WTC11 (cell line): ENCODE measurements around the gene ENTPD8. TPM values are rescaled to one million over a fixed set of nuclear protein-coding genes. Genes with fewer than 3 reads are reported as not detected.

Source experiments
- ATAC-seq: fragments of 200-7000 bp; cut with Tn5 transposase; 2 replicates; pipeline ENCODE4 v1.10.0; 2021; ENCODE audit warnings: mild to moderate bottlenecking, moderate library complexity
- CTCF ChIA-PET: fragments of 300-600 bp; sonication (Branson Sonifier 250); formaldehyde crosslinking; loops from one replicate; lab custom pipeline; 2021; ENCODE audit warnings: antibody characterized with exemption; lab: Charles Lee
- POLR2A ChIA-PET: fragments of 350-600 bp; sonication (Branson Sonifier 250); formaldehyde crosslinking; loops from one replicate; lab custom pipeline; 2021; ENCODE audit warnings: antibody characterized with exemption; lab: Charles Lee
- DNase-seq: peaks from one replicate; pipeline ENCODE4 v3.0.0; 2021; ENCODE audit warnings: low spot score
- H3K27ac Mint-ChIP-seq: 2 replicates; pipeline ENCODE4 v1.8.0; 2021; ENCODE audit warnings: mixed read lengths
- H3K27me3 Mint-ChIP-seq: 2 replicates; pipeline ENCODE4 v1.8.0; 2021; ENCODE audit warnings: low read depth, mild to moderate bottlenecking, moderate library complexity, mixed read lengths
- H3K36me3 Mint-ChIP-seq: 2 replicates; pipeline ENCODE4 v1.8.0; 2021; ENCODE audit warnings: mixed read lengths
- H3K4me1 Mint-ChIP-seq: 2 replicates; pipeline ENCODE4 v1.8.0; 2022; ENCODE audit warnings: mixed read lengths
- H3K4me3 Mint-ChIP-seq: 2 replicates; pipeline ENCODE4 v1.8.0; 2021; ENCODE audit warnings: mild to moderate bottlenecking, moderate library complexity, mixed read lengths
- H3K9me3 Mint-ChIP-seq: 2 replicates; pipeline ENCODE4 v1.8.0; 2021; ENCODE audit warnings: mixed read lengths
- ATF6 ChIP-seq: sonication (generic); formaldehyde crosslinking; IDR thresholded peaks from 2 replicates; pipeline ENCODE4 v1.8.1; 2023; ENCODE audit warnings: mild to moderate bottlenecking, missing genetic modification reagents
- CDX4 ChIP-seq: fragments of 250-450 bp; sonication (Bioruptor Pico); IDR thresholded peaks from 2 replicates; pipeline ENCODE4 v1.9.0; 2021; ENCODE audit warnings: moderate library complexity, mild to moderate bottlenecking, inconsistent platforms, borderline replicate concordance
- CTCF ChIP-seq: fragments of 200-600 bp; IDR thresholded peaks from 2 replicates; pipeline ENCODE4 v1.8.0; 2022; ENCODE audit warnings: antibody characterized with exemption
- E2F5 ChIP-seq: sonication (generic); formaldehyde crosslinking; IDR thresholded peaks from 2 replicates; pipeline ENCODE4 v1.8.1; 2022; ENCODE audit warnings: mild to moderate bottlenecking, moderate library complexity, missing genetic modification reagents
- EMX1 ChIP-seq: fragments of 250-450 bp; sonication (Bioruptor Pico); IDR thresholded peaks from 2 replicates; pipeline ENCODE4 v1.8.0; 2021; ENCODE audit warnings: mild to moderate bottlenecking
- GRHL2 ChIP-seq: fragments of 250-450 bp; sonication (Bioruptor Pico); IDR thresholded peaks from 2 replicates; pipeline ENCODE4 v1.8.0; 2022; ENCODE audit warnings: mild to moderate bottlenecking, moderate library complexity; ENCODE audit not compliant: insufficient replicate concordance, severe bottlenecking
- KAT7 ChIP-seq: sonication (generic); formaldehyde crosslinking; IDR thresholded peaks from 2 replicates; pipeline ENCODE4 v1.8.1; 2023; ENCODE audit warnings: missing genetic modification reagents, mild to moderate bottlenecking, borderline replicate concordance
- NR3C1 ChIP-seq: sonication (generic); formaldehyde crosslinking; conservative IDR thresholded peaks from 2 replicates; pipeline ENCODE4 v1.8.1; 2023; ENCODE audit warnings: low read depth, mild to moderate bottlenecking, missing genetic modification reagents
- PREB ChIP-seq: sonication (generic); formaldehyde crosslinking; IDR thresholded peaks from 2 replicates; pipeline ENCODE4 v1.8.1; 2022; ENCODE audit warnings: mild to moderate bottlenecking, missing genetic modification reagents, moderate library complexity, borderline replicate concordance
- TP53 ChIP-seq: sonication (generic); formaldehyde crosslinking; IDR thresholded peaks from 2 replicates; pipeline ENCODE4 v1.8.1; 2023; ENCODE audit warnings: mild to moderate bottlenecking, missing genetic modification reagents
- ZNF263 ChIP-seq: sonication (generic); formaldehyde crosslinking; IDR thresholded peaks from 2 replicates; pipeline ENCODE4 v1.8.1; 2022; ENCODE audit warnings: low read depth, mild to moderate bottlenecking, moderate library complexity, missing genetic modification reagents
- ZNF281 ChIP-seq: sonication (generic); formaldehyde crosslinking; IDR thresholded peaks from 2 replicates; pipeline ENCODE4 v1.8.0; 2023; ENCODE audit warnings: mild to moderate bottlenecking, missing genetic modification reagents
- ZNF423 ChIP-seq: fragments of 250-450 bp; sonication (Bioruptor Pico); IDR thresholded peaks from 2 replicates; pipeline ENCODE4 v2.1.2; 2022; ENCODE audit warnings: mild to moderate bottlenecking, moderate library complexity
- ZSCAN18 ChIP-seq: fragments of 250-450 bp; sonication (Bioruptor Pico); IDR thresholded peaks from 2 replicates; pipeline ENCODE4 v2.1.2; 2022; ENCODE audit warnings: mild to moderate bottlenecking, moderate library complexity
- total RNA-seq: library from RNA; stranded (reverse); gene quantifications from 3 replicates; pipeline ENCODE4 v1.2.3, GENCODE V29; 2021

The ENTPD8 gene
- total RNA-seq, 1 experiment from 2014 or later = 2.3 TPM

GRCh38 chr9:137438591-137439157 lies 2.5 kb downstream of the ENTPD8 start:
- Mint-ChIP-seq H3K27me3 (no peaks in the 10 kb centered on the region; the same call in 1 of the 2 replicates), H3K4me3 (no peak overlapping the region), H3K4me1 (peaks cover 2% of the 10 kb centered on the region; the same call in 1 of the 2 replicates), H3K9me3 (no peaks in the 10 kb centered on the region), H3K36me3 (no peaks in the 10 kb centered on the region), H3K27ac (no peak overlapping the region)
- TF ChIP-seq ZNF263 (CRISPR knock-in tag) (no peak), GRHL2 (no peak), E2F5 (CRISPR knock-in tag) (no peak), CDX4 (CRISPR knock-in tag) (no peak), NR3C1 (no peak), EMX1 (CRISPR knock-in tag) (no peak), PREB (CRISPR knock-in tag) (no peak), ZSCAN18 (CRISPR knock-in tag) (no peak), ZNF281 (CRISPR knock-in tag) (no peak), ATF6 (no peak)
- CTCF ChIA-PET = no interaction called here
- POLR2A ChIA-PET = no interaction called here
- ATAC-seq (no peak), DNase-seq (no peak)

GRCh38 chr9:137437691-137438590 lies 3.2 kb downstream of the ENTPD8 start:
- POLR2A ChIA-PET = interaction anchor here (0.6 kb wide), 1 partner anchor 104 kb away, joined by 3 read pairs; no protein-coding TSS in a partner anchor
- DNase-seq = no peak
- no peak for ATAC-seq
- TF ChIP-seq PREB (CRISPR knock-in tag) = no peak
- no peak for TF ChIP-seq ZNF423 (CRISPR knock-in tag)
- no peak for TF ChIP-seq E2F5 (CRISPR knock-in tag)
- no peak for TF ChIP-seq TP53 (CRISPR knock-in tag)
- TF ChIP-seq KAT7 = no peak
- no peak for TF ChIP-seq CTCF
- no peaks in the 10 kb centered on the region for H3K9me3 Mint-ChIP-seq
- CTCF ChIA-PET = interaction anchor here (1.2 to 1.8 kb wide), 3 partner anchors 15 to 151 kb away, joined by 3 to 14 read pairs (median 3); partner anchors contain the start of genes EXD3, NOXA1 and NRARP
- peaks cover 2% of the 10 kb centered on the region; the same call in 1 of the 2 replicates for H3K4me1 Mint-ChIP-seq
- H3K27ac Mint-ChIP-seq = no peak overlapping the region
- H3K4me3 Mint-ChIP-seq = no peak overlapping the region
- no peaks in the 10 kb centered on the region for H3K36me3 Mint-ChIP-seq
- H3K27me3 Mint-ChIP-seq = no peaks in the 10 kb centered on the region; the same call in 1 of the 2 replicates
